HL-60/S4 treated with retinoic acid at 250 ng/mL for 4 days and 3 days (cell line): Measurements from ENCODE around the gene NFE2.
"Not testable (repeated sequence)": the region's sequence is repeated elsewhere in the genome, so short reads cannot be mapped to it uniquely, and the experiment has no call there.

Source experiments
- in situ Hi-C: fragments of 300-500 bp; cut with MboI; formaldehyde crosslinking; loops from 2 replicates; pipeline ENCODE4 v1.7.0; 2022; ENCODE audit warnings: low sequenced_read_pairs

NFE2 gene

DNA sequence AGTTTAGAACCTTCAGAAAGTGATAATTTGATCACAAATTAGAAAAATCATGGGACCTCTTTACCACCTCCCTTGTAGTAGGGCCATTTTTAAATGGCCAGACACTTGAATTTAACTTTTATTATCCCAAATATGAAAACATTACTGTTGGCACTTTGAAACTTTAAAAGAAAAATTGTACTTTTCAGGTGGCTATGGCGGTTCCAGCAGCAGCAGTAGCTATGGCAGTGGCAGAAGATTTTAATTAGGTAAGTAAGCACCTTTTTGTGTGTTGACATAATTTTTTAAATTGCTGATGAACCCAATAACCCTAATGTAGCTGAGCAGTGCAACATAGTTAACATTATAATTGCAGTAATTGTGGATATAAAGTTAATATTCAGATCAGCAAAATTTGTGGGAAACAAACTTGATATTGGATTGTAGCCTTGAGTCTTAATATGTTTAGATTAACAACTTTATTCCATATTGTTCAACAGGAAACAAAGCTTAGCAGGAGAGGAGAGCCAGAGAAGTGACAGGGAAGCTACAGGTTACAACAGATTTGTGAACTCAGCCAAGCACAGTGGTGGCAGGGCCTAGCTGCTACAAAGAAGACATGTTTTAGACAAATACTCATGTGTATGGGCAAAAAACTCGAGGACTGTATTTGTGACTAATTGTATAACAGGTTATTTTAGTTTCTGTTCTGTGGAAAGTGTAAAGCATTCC is 16.6 kb downstream of the NFE2 start:
- in situ Hi-C loops = not testable (repeated sequence)

DNA sequence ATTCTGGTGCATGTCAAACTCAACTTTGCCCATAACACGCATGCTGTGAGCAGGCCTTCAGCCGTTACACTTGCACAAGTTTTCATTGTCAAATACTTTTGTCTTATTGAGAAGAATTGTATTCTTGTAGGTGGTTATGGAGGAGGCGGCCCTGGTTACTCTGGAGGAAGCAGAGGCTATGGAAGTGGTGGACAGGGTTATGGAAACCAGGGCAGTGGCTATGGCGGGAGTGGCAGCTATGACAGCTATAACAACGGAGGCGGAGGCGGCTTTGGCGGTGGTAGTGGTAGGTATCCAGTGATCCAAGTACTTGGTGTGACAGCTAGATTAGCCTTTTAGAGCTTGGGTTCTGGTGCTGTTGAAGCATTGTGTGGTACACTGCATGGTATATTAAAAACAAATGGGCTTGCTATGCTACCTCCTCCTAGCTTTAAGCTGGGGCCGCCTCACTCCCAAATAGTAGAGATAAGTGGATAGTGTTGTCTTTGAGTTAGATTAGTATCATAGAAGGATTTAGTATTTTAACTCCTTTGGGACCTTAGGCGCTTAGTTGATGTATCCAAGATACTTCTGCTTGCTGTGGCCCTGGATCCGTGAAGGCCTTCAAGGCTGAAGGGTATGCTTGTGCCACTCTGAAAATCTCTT is 17.7 kb downstream of the NFE2 start:
- in situ Hi-C loops = no loop called here

DNA sequence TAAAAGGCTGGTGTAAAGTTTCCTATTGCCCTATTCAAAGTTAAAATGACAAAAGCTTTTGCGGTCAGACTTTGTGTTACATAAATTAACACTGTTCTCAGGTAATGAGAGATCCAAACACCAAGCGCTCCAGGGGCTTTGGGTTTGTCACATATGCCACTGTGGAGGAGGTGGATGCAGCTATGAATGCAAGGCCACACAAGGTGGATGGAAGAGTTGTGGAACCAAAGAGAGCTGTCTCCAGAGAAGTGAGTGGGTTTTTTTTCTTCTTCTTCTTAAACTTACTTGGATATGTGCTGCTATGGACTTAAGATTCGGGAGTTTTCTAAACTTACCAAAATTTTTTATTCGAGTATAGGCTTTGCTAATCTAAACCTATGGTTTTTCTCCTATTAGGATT is 19.1 kb downstream of the NFE2 start:
- in situ Hi-C loops = not testable (repeated sequence)

DNA sequence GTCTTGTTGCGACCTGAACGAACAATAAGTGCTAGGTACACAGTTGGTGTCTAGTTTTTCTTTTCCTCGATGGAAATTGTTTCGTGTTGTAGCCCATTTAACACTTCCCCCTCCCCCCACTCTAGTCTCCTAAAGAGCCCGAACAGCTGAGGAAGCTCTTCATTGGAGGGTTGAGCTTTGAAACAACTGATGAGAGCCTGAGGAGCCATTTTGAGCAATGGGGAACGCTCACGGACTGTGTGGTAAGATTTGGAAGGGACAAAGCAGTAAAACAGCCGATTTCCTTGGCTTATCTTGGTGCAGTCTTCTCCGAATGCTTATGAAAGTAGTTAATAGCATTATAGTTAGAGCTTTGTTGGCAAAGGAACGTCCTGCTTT is 19.6 kb downstream of the NFE2 start:
- in situ Hi-C loops = not testable (repeated sequence)

DNA sequence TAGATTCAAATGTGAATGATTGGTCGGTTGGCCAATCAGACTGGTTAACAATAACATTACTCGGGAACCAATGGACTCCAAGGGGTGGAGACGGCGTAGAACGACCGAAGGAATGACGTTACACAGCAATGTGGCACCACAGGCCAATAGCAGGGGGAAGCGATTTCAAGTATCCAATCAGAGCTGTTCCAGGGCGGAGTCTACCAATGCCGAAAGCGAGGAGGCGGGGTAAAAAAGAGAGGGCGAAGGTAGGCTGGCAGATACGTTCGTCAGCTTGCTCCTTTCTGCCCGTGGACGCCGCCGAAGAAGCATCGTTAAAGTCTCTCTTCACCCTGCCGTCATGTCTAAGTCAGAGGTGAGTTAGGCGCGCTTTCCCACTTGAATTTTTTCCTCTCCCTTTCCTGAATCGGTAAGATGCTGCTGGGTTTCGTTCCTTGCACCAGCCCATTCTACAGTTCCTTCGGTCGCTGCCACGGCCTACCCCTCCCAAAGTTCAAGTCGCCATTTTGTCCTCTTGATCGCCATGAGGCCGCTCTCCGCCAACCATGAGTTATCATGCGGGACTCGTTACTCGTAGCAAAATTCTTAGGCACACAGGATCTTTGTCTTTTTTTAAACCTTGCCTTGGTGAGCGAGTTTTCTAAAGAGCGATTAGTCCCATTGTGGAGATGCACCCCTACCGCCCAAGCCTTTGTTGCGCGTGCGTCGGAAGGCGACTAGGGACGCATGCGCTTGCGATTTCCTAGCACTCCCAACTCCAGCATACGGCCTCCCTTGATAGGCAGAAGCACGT is 20.2 kb downstream of the NFE2 start, which contains the start of gene HNRNPA1:
TSS of gene HNRNPA1 (plus strand) at position 259 of the 793 bp plus-strand sequence. CDS start at position 341, 82 bp downstream.
- in situ Hi-C loops = no loop called here

DNA sequence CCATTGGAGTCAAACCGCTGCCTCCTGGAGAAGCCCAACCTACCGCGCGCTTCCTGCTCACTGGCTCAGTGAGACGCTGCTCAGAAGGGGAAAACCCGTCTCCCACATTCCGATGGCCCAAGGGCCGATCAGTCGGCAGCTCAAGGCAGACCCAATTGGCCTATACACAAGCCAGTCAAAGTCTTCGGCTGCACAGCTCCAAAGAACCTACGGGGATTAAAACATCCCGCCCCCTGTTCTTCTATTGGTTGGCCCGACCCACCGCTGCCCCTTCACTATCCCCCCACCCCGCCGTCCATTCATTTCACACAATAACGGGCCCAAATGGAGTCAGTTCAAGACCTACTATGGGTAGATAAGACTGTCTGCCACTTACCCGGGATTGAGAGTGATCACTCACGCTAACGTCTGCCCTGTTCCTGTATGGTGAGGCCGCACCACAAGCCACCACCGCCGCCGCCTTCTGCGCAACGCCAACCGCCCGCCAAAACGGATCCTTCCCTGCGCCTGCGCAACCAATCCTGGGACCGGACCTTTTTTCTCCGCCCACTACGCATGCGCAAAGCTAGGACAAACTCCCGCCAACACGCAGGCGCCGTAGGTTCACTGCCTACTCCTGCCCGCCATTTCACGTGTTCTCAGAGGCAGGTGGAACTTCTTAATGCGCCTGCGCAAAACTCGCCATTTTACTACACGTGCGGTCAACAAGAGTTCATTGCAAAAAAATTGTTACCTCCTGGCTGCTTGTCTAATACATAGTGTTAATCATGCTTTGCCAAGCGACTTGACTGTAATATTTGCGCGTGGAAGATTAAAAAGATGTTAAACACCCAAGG is 21.0 kb downstream of the NFE2 start, which contains the start of gene CBX5:
TSS of gene CBX5 (minus strand) at position 491 of the 836 bp plus-strand sequence. CDS start 22,472 bp downstream, outside the sequence.
- in situ Hi-C loops = no loop called here

DNA sequence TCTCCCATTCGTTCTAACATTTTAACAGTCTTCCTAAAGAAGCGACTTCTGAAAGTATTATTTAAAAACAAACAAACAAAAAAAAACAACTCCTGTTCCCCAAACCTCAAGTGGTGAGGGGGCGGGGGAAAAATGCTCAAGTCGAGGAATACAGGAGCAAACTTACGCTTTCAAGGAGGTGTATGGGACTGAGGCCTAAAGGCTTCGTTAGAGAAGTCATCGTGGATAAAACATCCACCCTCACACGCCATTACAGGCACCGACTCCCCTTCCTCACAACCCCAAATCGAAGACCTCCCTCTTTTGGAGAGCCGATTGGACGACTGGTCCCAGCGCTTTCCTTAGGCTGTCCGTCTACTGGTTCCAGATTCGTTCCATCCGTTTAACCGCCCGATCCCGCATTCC is 21.6 kb downstream of the NFE2 start:
- in situ Hi-C loops = no loop called here

DNA sequence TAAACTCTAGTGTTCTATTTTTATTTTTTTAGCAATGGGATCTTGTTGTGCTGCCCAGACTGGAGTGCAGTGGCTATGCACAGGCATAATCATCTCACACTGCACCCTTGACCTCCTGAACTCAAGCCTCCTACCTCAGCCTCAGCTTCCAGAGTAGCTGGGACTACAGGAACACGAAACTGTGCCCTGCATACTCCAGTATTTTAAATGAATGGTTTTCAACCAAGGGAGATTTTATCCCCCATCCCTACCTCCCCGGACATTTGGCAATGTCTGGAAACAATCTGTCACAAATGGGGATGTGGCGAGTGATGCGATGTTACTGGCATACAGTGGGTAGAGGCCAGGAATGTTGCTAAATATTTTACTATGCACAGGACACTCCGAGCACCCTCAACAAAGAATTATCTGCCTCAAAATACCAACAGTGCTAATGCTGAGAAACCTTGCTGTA is 23.0 kb downstream of the NFE2 start:
- in situ Hi-C loops = no loop called here

DNA sequence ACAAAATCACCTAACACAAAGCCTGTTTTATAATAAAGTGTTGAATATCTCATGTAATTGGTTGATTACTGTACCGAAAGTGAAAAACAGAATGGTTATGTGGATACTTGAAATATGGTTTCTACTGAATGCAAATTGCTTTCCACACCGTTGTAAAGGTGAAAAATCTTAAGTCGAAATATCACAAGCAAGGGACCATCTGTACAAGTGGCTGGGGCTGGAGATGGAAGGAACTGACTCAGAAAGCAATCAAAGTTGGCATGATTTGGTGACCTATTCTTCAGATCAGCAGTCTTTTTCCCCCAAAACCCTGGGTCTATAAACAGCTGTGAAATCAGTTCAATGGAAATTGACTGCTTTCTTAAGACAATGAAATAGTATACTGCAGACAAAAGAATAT is 24.4 kb downstream of the NFE2 start:
- in situ Hi-C loops = no loop called here

DNA sequence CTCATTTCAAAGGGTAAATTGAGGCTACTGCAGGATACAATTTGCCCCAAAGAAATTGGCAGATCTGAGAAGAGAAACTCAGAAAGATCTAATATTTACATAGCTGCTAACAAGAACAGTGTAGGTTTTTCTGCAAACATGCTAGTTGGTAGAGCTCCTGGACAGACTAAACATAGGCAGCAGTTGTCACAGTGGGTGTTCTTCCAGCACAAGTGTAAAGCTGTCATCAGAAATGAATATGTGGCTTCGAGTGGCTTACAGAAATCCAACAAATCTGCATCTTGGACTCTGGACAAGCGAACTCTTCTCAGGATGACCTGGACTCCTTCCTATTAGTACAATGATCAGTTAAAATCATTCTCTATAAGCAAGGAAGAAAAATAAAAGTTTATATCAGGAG is 26.8 kb downstream of the NFE2 start:
- in situ Hi-C loops = no loop called here

DNA sequence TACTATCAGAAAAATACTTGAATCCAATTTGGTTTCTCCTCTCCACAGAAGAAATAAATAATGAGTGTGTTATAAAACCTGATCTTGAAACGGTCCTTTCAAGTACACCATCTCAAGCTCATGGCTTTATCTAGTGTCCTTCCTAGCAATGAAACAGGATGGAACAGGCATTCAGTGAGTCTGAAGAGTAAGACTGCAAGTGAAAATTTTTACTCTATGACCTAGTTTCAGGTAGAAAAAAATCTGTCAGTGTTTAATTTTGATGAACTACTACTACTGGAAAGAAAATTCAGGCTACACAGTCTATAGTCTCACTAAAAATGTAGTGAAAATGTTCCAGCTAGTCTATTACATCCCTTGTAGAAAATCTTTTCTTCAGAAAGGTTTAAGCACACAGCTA is 28.6 kb downstream of the NFE2 start:
- in situ Hi-C loops = no loop called here

DNA sequence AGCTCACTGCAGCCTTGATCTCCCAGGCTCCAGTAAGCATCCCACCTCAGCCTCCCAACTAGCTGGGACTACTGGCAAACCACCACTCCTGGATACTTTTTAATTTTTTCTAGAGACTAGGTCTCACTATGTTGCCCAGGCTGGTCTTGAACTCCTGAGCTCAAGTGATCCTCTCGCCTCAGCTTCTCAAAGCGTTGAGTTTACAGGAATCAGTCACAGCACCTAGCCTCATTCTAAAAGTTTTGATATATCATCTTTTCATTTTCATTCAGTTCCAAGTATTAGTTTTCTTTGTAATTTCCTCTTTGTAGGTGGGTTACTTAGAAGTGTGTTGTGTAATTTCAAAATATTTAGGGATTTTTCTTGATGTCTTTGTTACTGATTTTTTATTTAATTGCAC is 30.5 kb downstream of the NFE2 start:
- in situ Hi-C loops = no loop called here

DNA sequence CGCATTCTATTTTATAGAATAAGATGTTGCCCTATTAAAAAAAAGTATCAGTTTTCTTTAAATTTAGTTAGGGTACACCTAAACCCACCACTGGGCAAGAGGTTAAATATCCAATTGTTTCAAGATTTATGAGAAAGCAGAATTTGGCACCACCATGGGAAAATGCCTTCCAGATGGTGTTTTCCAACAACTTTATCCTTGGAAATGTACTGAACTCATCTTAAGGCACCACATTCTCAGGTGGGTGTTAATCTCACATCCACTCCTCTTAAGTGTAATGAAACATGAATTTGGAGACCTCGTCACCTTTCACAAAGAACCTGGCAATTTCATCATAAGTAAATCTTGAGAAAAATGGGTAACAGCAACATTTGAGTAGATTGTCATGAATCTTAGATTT is 34.0 kb downstream of the NFE2 start:
- in situ Hi-C loops = no loop called here

DNA sequence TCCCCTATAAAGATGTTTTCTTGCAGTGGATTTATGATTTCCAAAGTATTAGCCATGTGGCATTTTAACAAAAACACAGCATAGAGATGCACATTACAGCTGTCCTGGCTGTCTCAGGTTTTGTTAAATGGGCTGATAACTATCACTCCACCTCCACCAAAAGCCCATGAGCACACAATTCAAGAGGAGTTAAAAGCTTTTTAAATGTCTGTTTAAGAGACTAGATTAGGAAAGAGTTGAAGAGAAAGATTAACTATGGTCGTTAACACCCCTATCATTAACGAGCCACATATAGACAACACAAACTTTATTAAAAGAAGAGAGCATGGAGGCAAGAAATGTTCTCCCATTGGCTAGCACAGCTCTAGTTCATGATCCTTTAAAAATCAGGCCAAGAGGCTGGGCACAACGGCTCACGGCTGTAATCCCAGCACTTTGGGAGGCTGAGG is 35.4 kb downstream of the NFE2 start:
- in situ Hi-C loops = no loop called here

DNA sequence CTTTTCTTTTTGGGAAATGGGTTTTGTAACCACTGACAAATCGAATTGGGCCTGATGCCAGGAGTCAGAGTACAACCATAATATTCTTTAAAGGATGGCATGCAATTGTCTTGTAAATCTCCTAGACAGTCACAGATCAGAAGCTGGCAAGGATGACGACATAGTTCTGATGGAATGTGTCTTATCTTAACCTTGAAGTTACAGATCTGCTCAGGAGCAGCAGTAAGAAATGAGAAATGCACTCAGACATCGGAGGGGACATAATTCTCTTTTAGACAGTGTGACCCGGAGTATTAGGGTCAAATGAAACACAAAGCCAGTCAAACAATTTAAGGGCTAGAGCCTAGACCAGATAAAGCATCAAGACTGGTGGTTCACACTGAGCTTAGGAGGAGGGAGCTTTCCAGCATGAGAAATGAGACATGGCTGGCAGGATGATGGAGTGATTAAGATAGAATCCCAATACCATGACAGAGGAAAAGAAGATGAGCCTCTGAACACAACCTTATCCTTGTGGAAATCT is 38.4 kb downstream of the NFE2 start:
- in situ Hi-C loops = no loop called here

DNA sequence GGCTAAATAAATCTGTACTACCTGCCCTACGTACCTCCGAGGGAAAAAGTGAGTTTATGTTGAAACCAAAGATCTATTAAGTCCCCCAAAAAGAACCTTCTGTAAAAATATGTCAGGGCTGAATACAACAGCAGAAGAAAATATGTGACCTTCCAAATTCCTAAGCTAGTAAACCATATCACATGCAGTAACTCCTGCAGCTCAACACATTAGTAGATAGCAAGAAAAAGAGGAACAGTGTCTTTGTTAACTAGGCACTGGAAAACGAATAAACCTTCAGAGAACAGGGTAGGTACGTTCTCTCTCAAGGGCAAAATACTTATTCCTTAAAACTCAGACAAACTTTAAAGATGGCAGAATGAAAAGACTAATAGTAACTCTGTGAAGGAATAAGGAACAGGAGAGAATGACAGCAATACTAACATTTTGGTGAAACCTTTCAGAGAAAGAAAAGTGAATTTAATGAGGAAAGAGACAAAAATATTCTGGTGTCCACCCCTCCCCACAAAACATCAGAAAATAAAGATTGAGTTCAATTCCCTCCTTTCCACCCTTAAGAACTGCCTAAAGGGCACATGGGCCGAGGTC is 38.9 kb downstream of the NFE2 start:
- in situ Hi-C loops = no loop called here

DNA sequence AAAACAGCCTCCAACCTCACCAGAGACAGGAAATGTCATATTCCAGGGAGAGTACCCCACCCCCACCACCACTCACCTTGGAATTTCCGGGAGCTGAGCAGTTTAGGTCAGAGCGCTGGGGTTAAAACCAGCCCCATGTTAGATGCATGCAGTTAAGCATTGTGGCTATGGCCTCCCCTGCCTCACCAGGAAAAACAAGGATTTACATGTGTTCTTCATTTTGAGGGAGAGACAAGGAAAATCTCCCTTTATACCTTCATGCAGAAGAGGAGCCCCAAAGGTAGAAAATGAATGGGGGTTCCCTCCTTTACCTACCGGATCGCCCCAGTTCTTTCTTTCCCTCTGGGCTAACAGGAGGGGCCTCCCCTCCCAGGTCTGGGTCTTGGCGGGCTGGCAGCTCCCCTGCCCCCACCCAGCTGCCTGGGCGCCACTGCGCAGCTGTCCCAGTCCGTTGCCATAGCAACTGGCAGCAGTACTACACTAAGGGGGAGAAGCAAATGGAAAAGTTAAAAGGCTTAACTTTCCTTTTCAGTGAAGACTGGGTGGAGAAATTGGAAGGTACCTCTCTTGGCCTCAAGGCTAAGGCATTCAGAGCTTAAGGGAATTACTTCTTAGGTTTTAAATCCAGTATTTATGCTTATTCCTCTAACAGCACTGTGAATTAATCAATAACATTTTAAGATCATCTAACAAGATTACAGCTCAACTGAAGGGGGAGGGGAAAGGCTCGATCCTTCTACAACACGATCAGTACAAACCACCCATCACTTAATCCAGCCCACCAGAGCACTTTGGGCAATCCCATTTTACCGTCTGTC is 41.4 kb downstream of the NFE2 start:
- in situ Hi-C loops = no loop called here

DNA sequence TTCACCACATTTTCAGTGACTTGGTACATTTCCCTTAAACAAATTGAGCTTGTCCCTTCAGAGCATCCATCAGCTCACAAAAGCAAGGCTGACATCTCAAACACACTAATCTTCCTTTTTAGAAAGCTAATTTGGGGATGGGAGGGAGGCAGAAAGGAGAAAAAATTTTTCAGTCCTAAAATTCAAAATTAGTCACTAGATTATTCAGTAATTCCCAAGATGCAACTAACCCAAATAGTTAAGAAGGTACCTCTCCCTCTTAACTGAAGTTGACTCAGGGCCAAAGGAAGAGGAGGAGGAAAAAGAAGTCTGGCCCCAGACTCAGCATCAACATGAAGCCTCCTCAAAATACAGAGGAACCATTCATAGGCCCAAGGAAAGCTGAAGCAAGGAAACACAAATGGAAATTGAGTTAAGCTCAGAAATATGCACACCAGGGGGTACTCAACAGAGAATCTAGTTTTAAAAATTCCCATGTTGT is 42.6 kb downstream of the NFE2 start:
- in situ Hi-C loops = no loop called here

DNA sequence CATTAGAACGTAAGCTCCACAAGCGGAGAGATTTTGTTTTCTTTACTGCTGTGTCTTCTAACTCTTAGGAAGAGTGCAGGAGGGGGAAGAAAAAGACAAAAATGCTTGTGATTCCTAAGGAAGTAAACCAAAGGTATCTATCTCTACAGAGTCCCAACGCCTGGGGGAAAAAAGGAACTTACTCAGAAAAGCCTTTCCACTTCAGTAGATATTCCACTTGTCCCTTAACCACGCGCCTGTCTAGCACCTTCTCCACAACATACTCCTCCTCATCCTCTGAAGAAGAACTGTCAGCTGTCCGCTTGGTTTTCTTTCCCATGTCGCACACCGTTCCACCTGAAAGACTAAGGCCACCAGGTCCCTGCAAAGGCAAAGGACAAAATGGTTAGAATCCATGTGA is 43.5 kb downstream of the NFE2 start:
- in situ Hi-C loops = no loop called here
